ENCODE data around the gene HOXA4. TPM values are rescaled to one million over a fixed set of nuclear protein-coding genes. Genes with fewer than 3 reads are reported as not detected.
A peak's percentile ranks its signal among the peaks of the same experiment; 100 is the strongest.

Gene HOXA4
- polyA plus RNA-seq, 1 donor (not counting 4 experiments of a cell fraction or from before 2014, with no cell fraction given) = 1.5 TPM

GRCh38 chr7:27132214-27132613 lies 1.7 kb upstream of the HOXA4 start:
- dilution Hi-C loops (cut with MboI; ENCODE audit: extremely low pct_ligation_motif_present, low sequenced_read_pairs) = no loop called here
- Histone ChIP-seq H2AFZ (ENCODE audit: control insufficient read depth, low read length) (no peak overlapping the region), H3K9me1 (ENCODE audit: control insufficient read depth, extremely low read depth, insufficient read depth, low read length) (no peaks in the 10 kb centered on the region), H3K4me1 (ENCODE audit: control insufficient read depth, extremely low read depth, insufficient read depth, low read length) (peaks cover 44% of the 10 kb centered on the region), H3K4me2 (ENCODE audit: control insufficient read depth, extremely low read depth, insufficient read depth, low read depth, low read length) (no peak overlapping the region), H3K36me3 (ENCODE audit: control insufficient read depth in 2 of 2, extremely low read depth in 1 of 2, insufficient read depth in 2 of 2, low read length in 2 of 2) (no peaks in the 10 kb centered on the region), H3K27ac (ENCODE audit: control insufficient read depth, insufficient read depth, low read length) (no peak overlapping the region), H3K9me3 (ENCODE audit: control insufficient read depth, low read depth, low read length) (no peaks in the 10 kb centered on the region), H4K20me1 (ENCODE audit: control insufficient read depth, extremely low read depth, insufficient read depth, low read length) (no peaks in the 10 kb centered on the region), H3K79me2 (ENCODE audit: control insufficient read depth, insufficient read depth, low read length) (peaks cover 13% of the 10 kb centered on the region), H3K9ac (ENCODE audit: control insufficient read depth, extremely low read depth, insufficient read depth, low read length) (no peak overlapping the region), H3K4me3 (ENCODE audit: control insufficient read depth in 2 of 3, extremely low read depth in 1 of 3, insufficient read depth in 2 of 3, low read depth in 1 of 3, low read length in 3 of 3) (no peak overlapping the region), H3K27me3 (ENCODE audit: control insufficient read depth, extremely low read depth, insufficient read depth, low read length) (no peaks in the 10 kb centered on the region)
- TF ChIP-seq CTCF (optimal IDR thresholded peaks at IDR 0.05 in 1 of 3, IDR thresholded peaks at IDR 0.05 in 1 of 3, conservative IDR thresholded peaks at IDR 0.05 in 1 of 3; ENCODE audit: extremely low read depth in 1 of 3, insufficient read depth in 2 of 3, low read length in 3 of 3) (no peak), EZH2 (IDR thresholded peaks at IDR 0.05; ENCODE audit: low read length) (no peak)
- FAIRE-seq (no peak), DNase-seq (ENCODE audit: low read depth, low spot score) (no peak)

- Histone ChIP-seq H2AFZ (ENCODE audit: control insufficient read depth, low read length) (peak overlapping the region; percentile 87), H3K4me2 (ENCODE audit: control insufficient read depth, extremely low read depth, insufficient read depth, low read depth, low read length) (peak overlapping the region; percentile 97), H3K79me2 (ENCODE audit: control insufficient read depth, insufficient read depth, low read length) (peaks cover 10% of the 10 kb centered on the region), H3K27me3 (ENCODE audit: control insufficient read depth, extremely low read depth, insufficient read depth, low read length) (no peaks in the 10 kb centered on the region), H3K9me3 (ENCODE audit: control insufficient read depth, low read depth, low read length) (no peaks in the 10 kb centered on the region), H4K20me1 (ENCODE audit: control insufficient read depth, extremely low read depth, insufficient read depth, low read length) (no peaks in the 10 kb centered on the region), H3K4me1 (ENCODE audit: control insufficient read depth, extremely low read depth, insufficient read depth, low read length) (peaks cover 38% of the 10 kb centered on the region), H3K9ac (ENCODE audit: control insufficient read depth, extremely low read depth, insufficient read depth, low read length) (peak overlapping the region; percentile 93), H3K27ac (ENCODE audit: control insufficient read depth, insufficient read depth, low read length) (peak overlapping the region; percentile 90), H3K4me3 (ENCODE audit: control insufficient read depth in 2 of 3, extremely low read depth in 1 of 3, insufficient read depth in 2 of 3, low read depth in 1 of 3, low read length in 3 of 3) (peak overlapping the region; percentile 63 to 81 (median 77)), H3K36me3 (ENCODE audit: control insufficient read depth in 2 of 2, extremely low read depth in 1 of 2, insufficient read depth in 2 of 2, low read length in 2 of 2) (no peaks in the 10 kb centered on the region), H3K9me1 (ENCODE audit: control insufficient read depth, extremely low read depth, insufficient read depth, low read length) (no peaks in the 10 kb centered on the region)
- FAIRE-seq (no peak), DNase-seq (ENCODE audit: low read depth, low spot score) (no peak)
- no peak for TF ChIP-seq CTCF (optimal IDR thresholded peaks at IDR 0.05 in 1 of 3, IDR thresholded peaks at IDR 0.05 in 1 of 3, conservative IDR thresholded peaks at IDR 0.05 in 1 of 3; ENCODE audit: extremely low read depth in 1 of 3, insufficient read depth in 2 of 3, low read length in 3 of 3)
- no peak for TF ChIP-seq EZH2 (IDR thresholded peaks at IDR 0.05; ENCODE audit: low read length)
- dilution Hi-C loops (cut with MboI; ENCODE audit: extremely low pct_ligation_motif_present, low sequenced_read_pairs) = no loop called here
Observed at GRCh38 chr7:27131390-27131819, 848 bp upstream of the HOXA4 start.
